Panc1 (cell line): ENCODE data around the gene WDR70. TPM values are rescaled to one million over a fixed set of nuclear protein-coding genes. Genes with fewer than 3 reads are reported as not detected.

Source experiments
- ATAC-seq: fragments of 200-7000 bp; cut with Tn5 transposase; 2 replicates; pipeline ENCODE4 v1.9.1; 2020; ENCODE audit warnings: mild to moderate bottlenecking, moderate library complexity
- BruUV-seq: library from RNA; stranded (reverse); fragments of 400-500 nt; replicated peaks from 2 replicates; lab custom pipeline; 2021; lab: Mats Ljungman, UMichigan
- CTCF ChIA-PET: fragments of 300-600 bp; sonication (Branson Sonifier 250); formaldehyde crosslinking; loops from one replicate; lab custom pipeline; 2022; ENCODE audit warnings: antibody characterized with exemption; lab: Charles Lee
- POLR2A ChIA-PET: fragments of 300-600 bp; sonication (Branson Sonifier 250); formaldehyde crosslinking; loops from one replicate; lab custom pipeline; 2022; ENCODE audit warnings: antibody characterized with exemption; lab: Charles Lee
- DNase-seq: peaks from one replicate; pipeline ENCODE4 v3.0.0-alpha.2; 2010; ENCODE audit warnings: low read depth, low spot score
- H3K27ac ChIP-seq: 2 replicates; pipeline ENCODE4 v1.5.1; 2011; ENCODE audit warnings: mild to moderate bottlenecking, low read length, inconsistent platforms
- H3K27me3 ChIP-seq: fragments of 200-500 bp; sonication (Bioruptor generic); 2 replicates; pipeline ENCODE4 v1.6.0; 2014; ENCODE audit warnings: low read length, inconsistent platforms; ENCODE audit not compliant: control insufficient read depth, insufficient read depth
- H3K36me3 ChIP-seq: fragments of 200-500 bp; sonication (Bioruptor generic); 2 replicates; pipeline ENCODE4 v1.5.1; 2014; ENCODE audit warnings: inconsistent platforms, mild to moderate bottlenecking, low read length, moderate library complexity; ENCODE audit not compliant: control insufficient read depth, insufficient read depth
- H3K4me1 ChIP-seq: 2 replicates; pipeline ENCODE4 v1.5.1; 2011; ENCODE audit warnings: inconsistent platforms, mild to moderate bottlenecking, low read length, moderate library complexity; ENCODE audit not compliant: control insufficient read depth, insufficient read depth
- H3K4me3 ChIP-seq, 2 experiments: 2 replicates each; pipeline ENCODE4 v1.5.1; 2011 to 2012; ENCODE audit warnings: low read depth in 2 of 2, low read length in 2 of 2, mild to moderate bottlenecking in 2 of 2, inconsistent platforms in 1 of 2, moderate library complexity in 1 of 2
- H3K9me3 ChIP-seq: fragments of 200-500 bp; sonication (Bioruptor generic); 2 replicates; pipeline ENCODE4 v1.5.1; 2014; ENCODE audit warnings: low read depth, mild to moderate bottlenecking, inconsistent platforms, low read length, moderate library complexity; ENCODE audit not compliant: control insufficient read depth, insufficient read depth
- POLR2AphosphoS5 ChIP-seq: IDR thresholded peaks from 2 replicates; pipeline ENCODE4 v1.6.1; 2012; ENCODE audit warnings: mild to moderate bottlenecking, low read depth, low read length, moderate library complexity
- SIN3A ChIP-seq: IDR thresholded peaks from 2 replicates; pipeline ENCODE4 v1.6.1; 2012; ENCODE audit warnings: low read depth, mild to moderate bottlenecking, low read length, moderate library complexity, borderline replicate concordance; ENCODE audit not compliant: insufficient read depth
- TCF7L2 ChIP-seq: IDR thresholded peaks from 2 replicates; pipeline ENCODE4 v1.6.1; 2011; ENCODE audit warnings: mild to moderate bottlenecking, low read depth, low read length, inconsistent platforms
- in situ Hi-C: cut with HindIII; loops from 2 replicates; pipeline ENCODE4 v1.10.0; 2016; ENCODE audit warnings: low sequenced_read_pairs, low pct_unique_long_range_greater_than_20kb
- intact Hi-C: fragments of 100-400 bp; cut with micrococcal nuclease; formaldehyde crosslinking; loops from one replicate; pipeline ENCODE4 v1.10.0; 2022; ENCODE audit not compliant: unreplicated experiment
- total RNA-seq: library from RNA; stranded (reverse); gene quantifications from one replicate; pipeline ENCODE4 v1.2.1, GENCODE V29; 2021; ENCODE audit not compliant: unreplicated experiment
- TF ChIP-seq, protein P1 (sequence below), 2 experiments: IDR thresholded peaks; 2 replicates each; pipeline ENCODE4 v1.6.1; 2011 to 2012; ENCODE audit warnings: low read depth in 2 of 2, control low read depth in 1 of 2, low read length in 1 of 2, mild to moderate bottlenecking in 1 of 2, moderate library complexity in 1 of 2; ENCODE audit not compliant: insufficient read depth in 1 of 2
- TF ChIP-seq, protein P2 (sequence below): fragments of 450-650 bp; IDR thresholded peaks from 2 replicates; pipeline ENCODE4 v1.5.1; 2017; ENCODE audit warnings: mild to moderate bottlenecking

Gene WDR70
- total RNA-seq, 1 experiment from 2014 or later: 29.5 TPM

DNA sequence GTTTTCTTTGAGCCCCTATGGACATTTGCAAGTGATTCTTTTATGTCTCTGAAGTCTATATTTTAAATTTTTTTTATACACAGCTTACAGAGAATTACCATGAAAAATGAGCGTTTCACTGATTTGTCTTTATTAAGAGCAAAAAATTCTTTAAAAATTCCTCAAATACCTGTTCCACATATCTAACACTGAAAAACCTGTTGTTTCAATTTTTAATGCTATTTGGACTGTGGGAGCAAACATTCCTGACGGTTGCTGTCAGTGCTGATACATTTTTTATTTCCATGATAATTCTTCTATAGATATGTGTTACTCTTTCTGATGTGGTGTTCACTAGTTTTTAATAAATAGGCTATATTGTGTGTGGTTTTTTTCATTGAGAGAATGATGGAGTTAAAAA is 261.0 kb downstream of the WDR70 start:
- DNase-seq (no peak), ATAC-seq (no peak)
- Histone ChIP-seq H3K9me3 (no peaks in the 10 kb centered on the region; the same call in 1 of the 2 replicates), H3K27me3 (no peaks in the 10 kb centered on the region), H3K36me3 (no peaks in the 10 kb centered on the region), H3K4me1 (no peaks in the 10 kb centered on the region), H3K27ac (no peak overlapping the region), H3K4me3 (no peak overlapping the region)
- POLR2A ChIA-PET: no interaction called here
- in situ Hi-C loops (no loop called here), intact Hi-C loops (no loop called here)
- CTCF ChIA-PET: no interaction called here
- TF ChIP-seq, protein P1, sequence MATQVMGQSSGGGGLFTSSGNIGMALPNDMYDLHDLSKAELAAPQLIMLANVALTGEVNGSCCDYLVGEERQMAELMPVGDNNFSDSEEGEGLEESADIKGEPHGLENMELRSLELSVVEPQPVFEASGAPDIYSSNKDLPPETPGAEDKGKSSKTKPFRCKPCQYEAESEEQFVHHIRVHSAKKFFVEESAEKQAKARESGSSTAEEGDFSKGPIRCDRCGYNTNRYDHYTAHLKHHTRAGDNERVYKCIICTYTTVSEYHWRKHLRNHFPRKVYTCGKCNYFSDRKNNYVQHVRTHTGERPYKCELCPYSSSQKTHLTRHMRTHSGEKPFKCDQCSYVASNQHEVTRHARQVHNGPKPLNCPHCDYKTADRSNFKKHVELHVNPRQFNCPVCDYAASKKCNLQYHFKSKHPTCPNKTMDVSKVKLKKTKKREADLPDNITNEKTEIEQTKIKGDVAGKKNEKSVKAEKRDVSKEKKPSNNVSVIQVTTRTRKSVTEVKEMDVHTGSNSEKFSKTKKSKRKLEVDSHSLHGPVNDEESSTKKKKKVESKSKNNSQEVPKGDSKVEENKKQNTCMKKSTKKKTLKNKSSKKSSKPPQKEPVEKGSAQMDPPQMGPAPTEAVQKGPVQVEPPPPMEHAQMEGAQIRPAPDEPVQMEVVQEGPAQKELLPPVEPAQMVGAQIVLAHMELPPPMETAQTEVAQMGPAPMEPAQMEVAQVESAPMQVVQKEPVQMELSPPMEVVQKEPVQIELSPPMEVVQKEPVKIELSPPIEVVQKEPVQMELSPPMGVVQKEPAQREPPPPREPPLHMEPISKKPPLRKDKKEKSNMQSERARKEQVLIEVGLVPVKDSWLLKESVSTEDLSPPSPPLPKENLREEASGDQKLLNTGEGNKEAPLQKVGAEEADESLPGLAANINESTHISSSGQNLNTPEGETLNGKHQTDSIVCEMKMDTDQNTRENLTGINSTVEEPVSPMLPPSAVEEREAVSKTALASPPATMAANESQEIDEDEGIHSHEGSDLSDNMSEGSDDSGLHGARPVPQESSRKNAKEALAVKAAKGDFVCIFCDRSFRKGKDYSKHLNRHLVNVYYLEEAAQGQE (IDR thresholded peaks at IDR 0.05; ENCODE audit: insufficient read depth in 1 of 2, low read depth in 2 of 2, low read length in 1 of 2): no peak
- TF ChIP-seq SIN3A (no peak), TCF7L2 (no peak), POLR2AphosphoS5 (no peak)
- TF ChIP-seq, protein P2, sequence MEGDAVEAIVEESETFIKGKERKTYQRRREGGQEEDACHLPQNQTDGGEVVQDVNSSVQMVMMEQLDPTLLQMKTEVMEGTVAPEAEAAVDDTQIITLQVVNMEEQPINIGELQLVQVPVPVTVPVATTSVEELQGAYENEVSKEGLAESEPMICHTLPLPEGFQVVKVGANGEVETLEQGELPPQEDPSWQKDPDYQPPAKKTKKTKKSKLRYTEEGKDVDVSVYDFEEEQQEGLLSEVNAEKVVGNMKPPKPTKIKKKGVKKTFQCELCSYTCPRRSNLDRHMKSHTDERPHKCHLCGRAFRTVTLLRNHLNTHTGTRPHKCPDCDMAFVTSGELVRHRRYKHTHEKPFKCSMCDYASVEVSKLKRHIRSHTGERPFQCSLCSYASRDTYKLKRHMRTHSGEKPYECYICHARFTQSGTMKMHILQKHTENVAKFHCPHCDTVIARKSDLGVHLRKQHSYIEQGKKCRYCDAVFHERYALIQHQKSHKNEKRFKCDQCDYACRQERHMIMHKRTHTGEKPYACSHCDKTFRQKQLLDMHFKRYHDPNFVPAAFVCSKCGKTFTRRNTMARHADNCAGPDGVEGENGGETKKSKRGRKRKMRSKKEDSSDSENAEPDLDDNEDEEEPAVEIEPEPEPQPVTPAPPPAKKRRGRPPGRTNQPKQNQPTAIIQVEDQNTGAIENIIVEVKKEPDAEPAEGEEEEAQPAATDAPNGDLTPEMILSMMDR: no peak
- BruUV-seq: no TSS peak

DNA sequence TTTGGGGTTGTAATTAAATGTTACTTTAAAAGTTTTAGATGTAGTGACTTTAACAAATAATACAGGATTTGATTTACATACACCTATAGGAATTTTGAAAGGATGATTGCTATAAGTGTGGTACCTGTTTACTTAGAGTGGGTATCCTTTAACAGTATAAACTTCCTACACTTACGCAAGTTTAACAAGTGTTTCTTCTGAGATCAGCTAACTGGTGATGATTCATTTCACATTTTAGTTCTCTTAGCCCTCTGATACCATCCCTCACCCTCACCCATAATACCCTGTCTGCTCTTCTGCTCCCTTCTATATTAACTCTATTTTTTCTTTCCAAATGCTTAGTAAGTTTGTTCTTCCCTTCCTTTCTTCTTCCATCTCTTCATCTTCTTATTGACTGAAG is 262.8 kb downstream of the WDR70 start:
- in situ Hi-C loops: no loop called here
- Histone ChIP-seq H3K27ac (no peak overlapping the region), H3K4me3 (no peak overlapping the region), H3K36me3 (no peaks in the 10 kb centered on the region), H3K4me1 (no peaks in the 10 kb centered on the region), H3K9me3 (no peaks in the 10 kb centered on the region; the same call in 1 of the 2 replicates), H3K27me3 (no peaks in the 10 kb centered on the region)
- no peak for DNase-seq
- TF ChIP-seq SIN3A (no peak), TCF7L2 (no peak), POLR2AphosphoS5 (no peak)
- TF ChIP-seq, protein P1 (IDR thresholded peaks at IDR 0.05; ENCODE audit: insufficient read depth in 1 of 2, low read depth in 2 of 2, low read length in 1 of 2): no peak
- TF ChIP-seq, protein P2: no peak
- ATAC-seq: no peak
- no TSS peak for BruUV-seq
- intact Hi-C loops: no loop called here
- CTCF ChIA-PET: no interaction called here
- POLR2A ChIA-PET: no interaction called here
